Measurements from ENCODE around the gene OLIG1. TPM values are rescaled to one million over a fixed set of nuclear protein-coding genes. Genes with fewer than 3 reads are reported as not detected.
A peak's percentile ranks its signal among the peaks of the same experiment; 100 is the strongest.

The OLIG1 gene
- total and polyA plus RNA-seq, 2 donors from 2014 or later, result 1.5 to 18.2 TPM

DNA sequence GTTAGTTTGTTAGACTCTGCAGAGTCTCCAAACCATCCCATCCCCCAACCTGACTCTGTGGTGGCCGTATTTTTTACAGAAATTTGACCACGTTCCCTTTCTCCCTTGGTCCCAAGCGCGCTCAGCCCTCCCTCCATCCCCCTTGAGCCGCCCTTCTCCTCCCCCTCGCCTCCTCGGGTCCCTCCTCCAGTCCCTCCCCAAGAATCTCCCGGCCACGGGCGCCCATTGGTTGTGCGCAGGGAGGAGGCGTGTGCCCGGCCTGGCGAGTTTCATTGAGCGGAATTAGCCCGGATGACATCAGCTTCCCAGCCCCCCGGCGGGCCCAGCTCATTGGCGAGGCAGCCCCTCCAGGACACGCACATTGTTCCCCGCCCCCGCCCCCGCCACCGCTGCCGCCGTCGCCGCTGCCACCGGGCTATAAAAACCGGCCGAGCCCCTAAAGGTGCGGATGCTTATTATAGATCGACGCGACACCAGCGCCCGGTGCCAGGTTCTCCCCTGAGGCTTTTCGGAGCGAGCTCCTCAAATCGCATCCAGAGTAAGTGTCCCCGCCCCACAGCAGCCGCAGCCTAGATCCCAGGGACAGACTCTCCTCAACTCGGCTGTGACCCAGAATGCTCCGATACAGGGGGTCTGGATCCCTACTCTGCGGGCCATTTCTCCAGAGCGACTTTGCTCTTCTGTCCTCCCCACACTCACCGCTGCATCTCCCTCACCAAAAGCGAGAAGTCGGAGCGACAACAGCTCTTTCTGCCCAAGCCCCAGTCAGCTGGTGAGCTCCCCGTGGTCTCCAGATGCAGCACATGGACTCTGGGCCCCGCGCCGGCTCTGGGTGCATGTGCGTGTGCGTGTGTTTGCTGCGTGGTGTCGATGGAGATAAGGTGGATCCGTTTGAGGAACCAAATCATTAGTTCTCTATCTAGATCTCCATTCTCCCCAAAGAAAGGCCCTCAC is 44.2 kb upstream of the OLIG1 start, which contains the start of gene OLIG2:
Gene OLIG2, plus strand, starts transcription at position 447 of the 954 bp plus-strand sequence. CDS start 928 bp downstream, outside the sequence.
- no peak within 1 kb of the TSS for H3K9ac ChIP-seq (ENCODE audit: low read length in 3 of 3)
- no peaks in the 10 kb centered on the region for H3K9me3 ChIP-seq (ENCODE audit: control insufficient read depth in 2 of 3, insufficient read depth in 1 of 3, low read length in 3 of 3)
- intact Hi-C loops (cut with DNase I), result no loop called here
- H3K4me1 ChIP-seq (ENCODE audit: control insufficient read depth in 2 of 3, insufficient read depth in 2 of 3, low read depth in 1 of 3, low read length in 3 of 3), result peaks cover 0 to 12% (median 0%) of the 10 kb centered on the region in 3 donors
- H3K27ac ChIP-seq (ENCODE audit: low read depth in 2 of 2, low read length in 2 of 2), result no peak within 1 kb of the TSS
- TF ChIP-seq, protein P1, sequence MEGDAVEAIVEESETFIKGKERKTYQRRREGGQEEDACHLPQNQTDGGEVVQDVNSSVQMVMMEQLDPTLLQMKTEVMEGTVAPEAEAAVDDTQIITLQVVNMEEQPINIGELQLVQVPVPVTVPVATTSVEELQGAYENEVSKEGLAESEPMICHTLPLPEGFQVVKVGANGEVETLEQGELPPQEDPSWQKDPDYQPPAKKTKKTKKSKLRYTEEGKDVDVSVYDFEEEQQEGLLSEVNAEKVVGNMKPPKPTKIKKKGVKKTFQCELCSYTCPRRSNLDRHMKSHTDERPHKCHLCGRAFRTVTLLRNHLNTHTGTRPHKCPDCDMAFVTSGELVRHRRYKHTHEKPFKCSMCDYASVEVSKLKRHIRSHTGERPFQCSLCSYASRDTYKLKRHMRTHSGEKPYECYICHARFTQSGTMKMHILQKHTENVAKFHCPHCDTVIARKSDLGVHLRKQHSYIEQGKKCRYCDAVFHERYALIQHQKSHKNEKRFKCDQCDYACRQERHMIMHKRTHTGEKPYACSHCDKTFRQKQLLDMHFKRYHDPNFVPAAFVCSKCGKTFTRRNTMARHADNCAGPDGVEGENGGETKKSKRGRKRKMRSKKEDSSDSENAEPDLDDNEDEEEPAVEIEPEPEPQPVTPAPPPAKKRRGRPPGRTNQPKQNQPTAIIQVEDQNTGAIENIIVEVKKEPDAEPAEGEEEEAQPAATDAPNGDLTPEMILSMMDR (IDR thresholded peaks at IDR 0.05; ENCODE audit: borderline replicate concordance, extremely low read depth, insufficient read depth), result no peak
- FAIRE-seq (no peak), DNase-seq (peak in 4 of 5 donors; percentile 54 to 71 (median 68))
- peaks cover 79% of the 10 kb centered on the region for H3K27me3 ChIP-seq (ENCODE audit: control insufficient read depth, insufficient read depth, low read length)
- no peaks in the 10 kb centered on the region for H3K36me3 ChIP-seq (ENCODE audit: control insufficient read depth in 2 of 3, insufficient read depth in 3 of 3, low read length in 3 of 3)
- no peak within 1 kb of the TSS for H3K4me3 ChIP-seq (ENCODE audit: low read length in 3 of 3)

DNA sequence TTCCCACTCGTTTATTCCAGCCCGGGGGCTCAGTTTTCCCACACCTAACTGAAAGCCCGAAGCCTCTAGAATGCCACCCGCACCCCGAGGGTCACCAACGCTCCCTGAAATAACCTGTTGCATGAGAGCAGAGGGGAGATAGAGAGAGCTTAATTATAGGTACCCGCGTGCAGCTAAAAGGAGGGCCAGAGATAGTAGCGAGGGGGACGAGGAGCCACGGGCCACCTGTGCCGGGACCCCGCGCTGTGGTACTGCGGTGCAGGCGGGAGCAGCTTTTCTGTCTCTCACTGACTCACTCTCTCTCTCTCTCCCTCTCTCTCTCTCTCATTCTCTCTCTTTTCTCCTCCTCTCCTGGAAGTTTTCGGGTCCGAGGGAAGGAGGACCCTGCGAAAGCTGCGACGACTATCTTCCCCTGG is 43.5 kb upstream of the OLIG1 start:
- Histone ChIP-seq H3K36me3 (ENCODE audit: control insufficient read depth in 2 of 3, insufficient read depth in 3 of 3, low read length in 3 of 3) (no peaks in the 10 kb centered on the region), H3K27me3 (ENCODE audit: control insufficient read depth, insufficient read depth, low read length) (peaks cover 80% of the 10 kb centered on the region), H3K9ac (ENCODE audit: low read length in 3 of 3) (no peak overlapping the region), H3K4me3 (ENCODE audit: low read length in 3 of 3) (no peak overlapping the region), H3K4me1 (ENCODE audit: control insufficient read depth in 2 of 3, insufficient read depth in 2 of 3, low read depth in 1 of 3, low read length in 3 of 3) (peaks cover 0 to 12% (median 0%) of the 10 kb centered on the region in 3 donors), H3K9me3 (ENCODE audit: control insufficient read depth in 2 of 3, insufficient read depth in 1 of 3, low read length in 3 of 3) (no peaks in the 10 kb centered on the region), H3K27ac (ENCODE audit: low read depth in 2 of 2, low read length in 2 of 2) (no peak overlapping the region)
- TF ChIP-seq, protein P1 (IDR thresholded peaks at IDR 0.05; ENCODE audit: borderline replicate concordance, extremely low read depth, insufficient read depth), result no peak
- FAIRE-seq, result no peak
- DNase-seq, result no peak
- intact Hi-C loops (cut with DNase I), result no loop called here

DNA sequence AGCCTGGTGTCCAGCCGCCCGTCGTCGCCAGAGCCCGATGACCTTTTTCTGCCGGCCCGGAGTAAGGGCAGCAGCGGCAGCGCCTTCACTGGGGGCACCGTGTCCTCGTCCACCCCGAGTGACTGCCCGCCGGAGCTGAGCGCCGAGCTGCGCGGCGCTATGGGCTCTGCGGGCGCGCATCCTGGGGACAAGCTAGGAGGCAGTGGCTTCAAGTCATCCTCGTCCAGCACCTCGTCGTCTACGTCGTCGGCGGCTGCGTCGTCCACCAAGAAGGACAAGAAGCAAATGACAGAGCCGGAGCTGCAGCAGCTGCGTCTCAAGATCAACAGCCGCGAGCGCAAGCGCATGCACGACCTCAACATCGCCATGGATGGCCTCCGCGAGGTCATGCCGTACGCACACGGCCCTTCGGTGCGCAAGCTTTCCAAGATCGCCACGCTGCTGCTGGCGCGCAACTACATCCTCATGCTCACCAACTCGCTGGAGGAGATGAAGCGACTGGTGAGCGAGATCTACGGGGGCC is 43.0 kb upstream of the OLIG1 start:
- Histone ChIP-seq H3K27me3 (ENCODE audit: control insufficient read depth, insufficient read depth, low read length) (peaks cover 80% of the 10 kb centered on the region), H3K27ac (ENCODE audit: low read depth in 2 of 2, low read length in 2 of 2) (no peak overlapping the region)
- intact Hi-C loops (cut with DNase I), result no loop called here

More for the DNA sequence above, 43.0 kb upstream of the OLIG1 start:
- DNase-seq, result peak in 1 of 5 donors; percentile 27
- no peak overlapping the region for H3K4me3 ChIP-seq (ENCODE audit: low read length in 3 of 3)
- no peaks in the 10 kb centered on the region for H3K9me3 ChIP-seq (ENCODE audit: control insufficient read depth in 2 of 3, insufficient read depth in 1 of 3, low read length in 3 of 3)
- H3K4me1 ChIP-seq (ENCODE audit: control insufficient read depth in 2 of 3, insufficient read depth in 2 of 3, low read depth in 1 of 3, low read length in 3 of 3), result peaks cover 0 to 12% (median 0%) of the 10 kb centered on the region in 3 donors
- H3K36me3 ChIP-seq (ENCODE audit: control insufficient read depth in 2 of 3, insufficient read depth in 3 of 3, low read length in 3 of 3), result no peaks in the 10 kb centered on the region
- H3K9ac ChIP-seq (ENCODE audit: low read length in 3 of 3), result no peak overlapping the region
- TF ChIP-seq, protein P1 (IDR thresholded peaks at IDR 0.05; ENCODE audit: borderline replicate concordance, extremely low read depth, insufficient read depth), result no peak
- no peak for FAIRE-seq
